HEK293 (cell line): ENCODE measurements around the gene CCDC13.

Experiments used
- BCL6B ChIP-seq: fragments of 450-650 bp; formaldehyde crosslinking; IDR thresholded peaks from 2 replicates; pipeline ENCODE4 v1.5.1; 2017; ENCODE audit warnings: missing biosample characterization, missing genetic modification characterization
- EGR2 ChIP-seq: fragments of 450-650 bp; formaldehyde crosslinking; IDR thresholded peaks from 2 replicates; pipeline ENCODE4 v1.5.1; 2016; ENCODE audit warnings: low read depth, missing biosample characterization, missing genetic modification characterization
- GLI4 ChIP-seq: fragments of 450-650 bp; formaldehyde crosslinking; IDR thresholded peaks from 2 replicates; pipeline ENCODE4 v1.5.1; 2016; ENCODE audit warnings: missing biosample characterization, missing genetic modification characterization
- GLIS2 ChIP-seq: fragments of 450-650 bp; formaldehyde crosslinking; IDR thresholded peaks from 2 replicates; pipeline ENCODE4 v1.5.1; 2016; ENCODE audit warnings: missing biosample characterization, missing genetic modification characterization
- IKZF3 ChIP-seq: fragments of 450-650 bp; IDR thresholded peaks from 2 replicates; pipeline ENCODE4 v1.5.0; 2018; ENCODE audit warnings: missing biosample characterization, mild to moderate bottlenecking, missing genetic modification characterization, moderate library complexity
- KLF16 ChIP-seq: fragments of 450-650 bp; formaldehyde crosslinking; IDR thresholded peaks from 2 replicates; pipeline ENCODE4 v1.5.1; 2017; ENCODE audit warnings: missing biosample characterization, missing genetic modification characterization
- KLF17 ChIP-seq: fragments of 450-650 bp; formaldehyde crosslinking; IDR thresholded peaks from 2 replicates; pipeline ENCODE4 v1.5.1; 2016; ENCODE audit warnings: missing biosample characterization, missing genetic modification characterization
- KLF9 ChIP-seq: fragments of 450-650 bp; formaldehyde crosslinking; IDR thresholded peaks from 2 replicates; pipeline ENCODE4 v1.5.1; 2016; ENCODE audit warnings: missing biosample characterization, missing genetic modification characterization, low read depth
- PBX3 ChIP-seq: sonication (generic); formaldehyde crosslinking; IDR thresholded peaks from 2 replicates; pipeline ENCODE4 v1.8.1; 2022; ENCODE audit warnings: mild to moderate bottlenecking, moderate library complexity, missing genetic modification reagents
- SP3 ChIP-seq: fragments of 450-650 bp; formaldehyde crosslinking; IDR thresholded peaks from 2 replicates; pipeline ENCODE4 v1.5.1; 2016; ENCODE audit warnings: missing biosample characterization, missing genetic modification characterization
- ZBTB17 ChIP-seq: fragments of 450-650 bp; formaldehyde crosslinking; IDR thresholded peaks from 2 replicates; pipeline ENCODE4 v1.5.1; 2016; ENCODE audit warnings: missing biosample characterization, missing genetic modification characterization
- ZBTB7A ChIP-seq: fragments of 450-650 bp; formaldehyde crosslinking; IDR thresholded peaks from 2 replicates; pipeline ENCODE4 v1.5.1; 2016; ENCODE audit warnings: low read depth, missing biosample characterization, missing genetic modification characterization
- ZFP41 ChIP-seq: fragments of 450-650 bp; formaldehyde crosslinking; IDR thresholded peaks from 2 replicates; pipeline ENCODE4 v1.5.1; 2016; ENCODE audit warnings: missing biosample characterization, missing genetic modification characterization, borderline replicate concordance
- ZIC2 ChIP-seq: fragments of 450-650 bp; formaldehyde crosslinking; IDR thresholded peaks from 2 replicates; pipeline ENCODE4 v1.5.1; 2016; ENCODE audit warnings: missing biosample characterization, missing genetic modification characterization
- ZNF112 ChIP-seq: fragments of 450-650 bp; formaldehyde crosslinking; IDR thresholded peaks from 2 replicates; pipeline ENCODE4 v1.5.0; 2017; ENCODE audit warnings: missing biosample characterization, missing genetic modification characterization
- ZNF138 ChIP-seq: fragments of 450-650 bp; formaldehyde crosslinking; IDR thresholded peaks from 2 replicates; pipeline ENCODE4 v1.5.1; 2016; ENCODE audit warnings: missing biosample characterization, missing genetic modification characterization, borderline replicate concordance
- ZNF184 ChIP-seq: fragments of 450-650 bp; IDR thresholded peaks from 2 replicates; pipeline ENCODE4 v1.5.1; 2018; ENCODE audit warnings: missing biosample characterization, mild to moderate bottlenecking, missing genetic modification characterization
- ZNF19 ChIP-seq: fragments of 450-650 bp; formaldehyde crosslinking; IDR thresholded peaks from 2 replicates; pipeline ENCODE4; 2016; ENCODE audit warnings: missing biosample characterization, missing genetic modification characterization, low read depth
- ZNF202 ChIP-seq: fragments of 450-650 bp; formaldehyde crosslinking; IDR thresholded peaks from 2 replicates; pipeline ENCODE4 v1.5.1; 2016; ENCODE audit warnings: missing biosample characterization, missing genetic modification characterization, borderline replicate concordance
- ZNF221 ChIP-seq: fragments of 450-650 bp; formaldehyde crosslinking; IDR thresholded peaks from 2 replicates; pipeline ENCODE4 v1.5.1; 2017; ENCODE audit warnings: missing biosample characterization, missing genetic modification characterization, borderline replicate concordance
- ZNF239 ChIP-seq: fragments of 450-650 bp; formaldehyde crosslinking; IDR thresholded peaks from 2 replicates; pipeline ENCODE4 v1.5.1; 2016; ENCODE audit warnings: missing biosample characterization, missing genetic modification characterization
- ZNF311 ChIP-seq: fragments of 450-650 bp; formaldehyde crosslinking; IDR thresholded peaks from 2 replicates; pipeline ENCODE4 v1.5.1; 2017; ENCODE audit warnings: missing biosample characterization, missing genetic modification characterization, borderline replicate concordance
- ZNF391 ChIP-seq: fragments of 450-650 bp; formaldehyde crosslinking; IDR thresholded peaks from 2 replicates; pipeline ENCODE4 v1.5.1; 2016; ENCODE audit warnings: low read depth, missing biosample characterization, missing genetic modification characterization, borderline replicate concordance
- ZNF48 ChIP-seq: fragments of 450-650 bp; formaldehyde crosslinking; IDR thresholded peaks from 2 replicates; pipeline ENCODE4 v1.5.1; 2016; ENCODE audit warnings: missing biosample characterization, missing genetic modification characterization
- ZNF561 ChIP-seq: fragments of 450-650 bp; IDR thresholded peaks from 2 replicates; pipeline ENCODE4 v1.5.1; 2018; ENCODE audit warnings: missing biosample characterization, missing genetic modification characterization, borderline replicate concordance
- ZNF580 ChIP-seq: fragments of 450-650 bp; formaldehyde crosslinking; IDR thresholded peaks from 2 replicates; pipeline ENCODE4 v1.5.1; 2016; ENCODE audit warnings: missing biosample characterization, missing genetic modification characterization
- ZNF610 ChIP-seq: fragments of 450-650 bp; formaldehyde crosslinking; IDR thresholded peaks from 2 replicates; pipeline ENCODE4 v1.5.1; 2016; ENCODE audit warnings: missing biosample characterization, missing genetic modification characterization, borderline replicate concordance
- ZNF677 ChIP-seq: fragments of 450-650 bp; IDR thresholded peaks from 2 replicates; pipeline ENCODE4 v1.5.0; 2018; ENCODE audit warnings: missing biosample characterization, mild to moderate bottlenecking, missing genetic modification characterization, moderate library complexity
- ZNF776 ChIP-seq: fragments of 450-650 bp; formaldehyde crosslinking; IDR thresholded peaks from 2 replicates; pipeline ENCODE4 v1.5.0; 2017; ENCODE audit warnings: missing biosample characterization, missing genetic modification characterization, borderline replicate concordance
- ZNF785 ChIP-seq: fragments of 450-650 bp; formaldehyde crosslinking; IDR thresholded peaks from 2 replicates; pipeline ENCODE4 v1.5.1; 2016; ENCODE audit warnings: missing biosample characterization, missing genetic modification characterization
- TF ChIP-seq, protein P1 (sequence below): fragments of 450-650 bp; formaldehyde crosslinking; conservative IDR thresholded peaks from 2 replicates; pipeline ENCODE4 v1.5.1; 2016; ENCODE audit warnings: low read depth, missing biosample characterization, missing genetic modification characterization

Gene CCDC13

DNA sequence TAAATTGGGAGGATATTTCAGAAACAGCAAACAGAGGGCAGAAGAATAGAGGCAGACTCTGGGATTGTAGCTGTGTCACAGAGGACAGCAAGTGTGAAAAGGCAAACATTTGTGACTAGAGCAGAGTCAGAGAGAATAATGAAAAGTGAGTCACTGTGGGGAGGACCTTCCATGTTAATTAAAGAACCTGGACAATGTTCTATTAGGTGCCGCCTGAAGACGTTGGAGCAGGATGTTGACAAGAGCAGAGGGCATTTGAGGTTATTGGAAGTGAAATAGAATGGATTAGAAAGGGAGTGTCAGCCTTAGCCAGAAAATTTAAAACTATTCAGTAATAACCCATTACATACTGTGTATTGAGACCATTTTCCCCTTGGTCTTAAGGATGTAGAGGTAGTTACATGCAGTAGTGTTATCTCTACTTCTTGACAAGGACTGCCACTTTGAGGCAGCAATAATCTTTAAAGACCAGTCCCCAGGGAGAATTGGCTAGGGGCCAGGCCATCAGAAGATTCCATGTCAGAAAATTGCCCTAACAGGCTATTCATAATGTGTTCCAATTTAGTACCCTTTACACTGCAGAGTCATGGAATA, 42.0 kb upstream of the CCDC13 start (continued):
- TF ChIP-seq PBX3 (CRISPR knock-in tag): no peak
- no peak for TF ChIP-seq ZNF202 (tag by site-specific recombination)
- peak; percentile 62 for TF ChIP-seq IKZF3 (tag by site-specific recombination)
- no peak for TF ChIP-seq SP3 (tag by site-specific recombination)
- TF ChIP-seq ZNF221: no peak
- TF ChIP-seq KLF16: no peak
- peak; percentile 79; the same call in 1 of the 2 replicates for TF ChIP-seq ZNF561 (tag by site-specific recombination)
- TF ChIP-seq ZIC2 (tag by site-specific recombination): no peak
- no peak for TF ChIP-seq ZNF311
- TF ChIP-seq KLF17: 0 out of 2 replicates have a peak, but pooled peaks have one; percentile 31
- peak; percentile 64 for TF ChIP-seq ZBTB17
- no peak for TF ChIP-seq ZNF48
- TF ChIP-seq ZNF138: no peak
- TF ChIP-seq ZNF19: no peak
- no peak for TF ChIP-seq ZFP41 (tag by site-specific recombination)
- no peak for TF ChIP-seq KLF9
- no peak for TF ChIP-seq EGR2 (tag by site-specific recombination)
- no peak for TF ChIP-seq ZNF391 (tag by site-specific recombination)
- TF ChIP-seq, protein P1, sequence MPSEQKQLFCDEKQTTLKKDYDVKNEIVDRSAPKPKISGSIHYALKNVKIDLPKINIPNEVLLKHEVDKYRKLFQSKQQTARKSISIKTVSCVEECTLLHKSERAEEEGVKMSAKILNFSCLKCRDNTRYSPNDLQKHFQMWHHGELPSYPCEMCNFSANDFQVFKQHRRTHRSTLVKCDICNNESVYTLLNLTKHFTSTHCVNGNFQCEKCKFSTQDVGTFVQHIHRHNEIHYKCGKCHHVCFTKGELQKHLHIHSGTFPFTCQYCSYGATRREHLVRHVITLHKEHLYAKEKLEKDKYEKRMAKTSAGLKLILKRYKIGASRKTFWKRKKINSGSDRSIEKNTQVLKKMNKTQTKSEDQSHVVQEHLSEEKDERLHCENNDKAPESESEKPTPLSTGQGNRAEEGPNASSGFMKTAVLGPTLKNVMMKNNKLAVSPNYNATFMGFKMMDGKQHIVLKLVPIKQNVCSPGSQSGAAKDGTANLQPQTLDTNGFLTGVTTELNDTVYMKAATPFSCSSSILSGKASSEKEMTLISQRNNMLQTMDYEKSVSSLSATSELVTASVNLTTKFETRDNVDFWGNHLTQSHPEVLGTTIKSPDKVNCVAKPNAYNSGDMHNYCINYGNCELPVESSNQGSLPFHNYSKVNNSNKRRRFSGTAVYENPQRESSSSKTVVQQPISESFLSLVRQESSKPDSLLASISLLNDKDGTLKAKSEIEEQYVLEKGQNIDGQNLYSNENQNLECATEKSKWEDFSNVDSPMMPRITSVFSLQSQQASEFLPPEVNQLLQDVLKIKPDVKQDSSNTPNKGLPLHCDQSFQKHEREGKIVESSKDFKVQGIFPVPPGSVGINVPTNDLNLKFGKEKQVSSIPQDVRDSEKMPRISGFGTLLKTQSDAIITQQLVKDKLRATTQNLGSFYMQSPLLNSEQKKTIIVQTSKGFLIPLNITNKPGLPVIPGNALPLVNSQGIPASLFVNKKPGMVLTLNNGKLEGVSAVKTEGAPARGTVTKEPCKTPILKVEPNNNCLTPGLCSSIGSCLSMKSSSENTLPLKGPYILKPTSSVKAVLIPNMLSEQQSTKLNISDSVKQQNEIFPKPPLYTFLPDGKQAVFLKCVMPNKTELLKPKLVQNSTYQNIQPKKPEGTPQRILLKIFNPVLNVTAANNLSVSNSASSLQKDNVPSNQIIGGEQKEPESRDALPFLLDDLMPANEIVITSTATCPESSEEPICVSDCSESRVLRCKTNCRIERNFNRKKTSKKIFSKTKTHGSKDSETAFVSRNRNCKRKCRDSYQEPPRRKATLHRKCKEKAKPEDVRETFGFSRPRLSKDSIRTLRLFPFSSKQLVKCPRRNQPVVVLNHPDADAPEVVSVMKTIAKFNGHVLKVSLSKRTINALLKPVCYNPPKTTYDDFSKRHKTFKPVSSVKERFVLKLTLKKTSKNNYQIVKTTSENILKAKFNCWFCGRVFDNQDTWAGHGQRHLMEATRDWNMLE (tag by site-specific recombination): no peak
- no peak for TF ChIP-seq ZNF776 (tag by site-specific recombination)
- TF ChIP-seq GLIS2: no peak
- TF ChIP-seq ZNF239 (tag by site-specific recombination): no peak
- no peak for TF ChIP-seq BCL6B (tag by site-specific recombination)
- no peak for TF ChIP-seq ZBTB7A (tag by site-specific recombination)
- TF ChIP-seq ZNF184 (tag by site-specific recombination): peak; percentile 45; the same call in 1 of the 2 replicates
- TF ChIP-seq GLI4 (tag by site-specific recombination): no peak
- no peak for TF ChIP-seq ZNF610
- TF ChIP-seq ZNF677: no peak
- no peak for TF ChIP-seq ZNF785 (tag by site-specific recombination)
- 0 out of 2 replicates have a peak, but pooled peaks have one; percentile 58 for TF ChIP-seq ZNF580 (tag by site-specific recombination)
- no peak for TF ChIP-seq ZNF112
